GM12892 (cell line): Measurements from ENCODE around the gene P3H2.

Source experiments
- POLR2A ChIP-seq: IDR thresholded peaks from 2 replicates; pipeline ENCODE4 v1.6.1; 2011; ENCODE audit warnings: low read depth, low read length, control low read depth
- POLR2AphosphoS5 ChIP-seq: IDR thresholded peaks from 2 replicates; pipeline ENCODE4 v1.6.1; 2011; ENCODE audit warnings: low read depth, low read length, control low read depth

GRCh38 chr3:190064112-190064511 lies 56.6 kb downstream of the P3H2 start:
- TF ChIP-seq POLR2A (no peak), POLR2AphosphoS5 (no peak)
